WTC11 (cell line): ENCODE data around the gene PSMD1. TPM values are rescaled to one million over a fixed set of nuclear protein-coding genes. Genes with fewer than 3 reads are reported as not detected.

Experiments used
- ATAC-seq: fragments of 200-7000 bp; cut with Tn5 transposase; 2 replicates; pipeline ENCODE4 v1.10.0; 2021; ENCODE audit warnings: mild to moderate bottlenecking, moderate library complexity
- CTCF ChIA-PET: fragments of 300-600 bp; sonication (Branson Sonifier 250); formaldehyde crosslinking; loops from one replicate; lab custom pipeline; 2021; ENCODE audit warnings: antibody characterized with exemption; lab: Charles Lee
- POLR2A ChIA-PET: fragments of 350-600 bp; sonication (Branson Sonifier 250); formaldehyde crosslinking; loops from one replicate; lab custom pipeline; 2021; ENCODE audit warnings: antibody characterized with exemption; lab: Charles Lee
- DNase-seq: peaks from one replicate; pipeline ENCODE4 v3.0.0; 2021; ENCODE audit warnings: low spot score
- H3K27ac Mint-ChIP-seq: 2 replicates; pipeline ENCODE4 v1.8.0; 2021; ENCODE audit warnings: mixed read lengths
- H3K27me3 Mint-ChIP-seq: 2 replicates; pipeline ENCODE4 v1.8.0; 2021; ENCODE audit warnings: low read depth, mild to moderate bottlenecking, moderate library complexity, mixed read lengths
- H3K36me3 Mint-ChIP-seq: 2 replicates; pipeline ENCODE4 v1.8.0; 2021; ENCODE audit warnings: mixed read lengths
- H3K4me1 Mint-ChIP-seq: 2 replicates; pipeline ENCODE4 v1.8.0; 2022; ENCODE audit warnings: mixed read lengths
- H3K4me3 Mint-ChIP-seq: 2 replicates; pipeline ENCODE4 v1.8.0; 2021; ENCODE audit warnings: mild to moderate bottlenecking, moderate library complexity, mixed read lengths
- H3K9me3 Mint-ChIP-seq: 2 replicates; pipeline ENCODE4 v1.8.0; 2021; ENCODE audit warnings: mixed read lengths
- ETV6 ChIP-seq: sonication (generic); formaldehyde crosslinking; IDR thresholded peaks from 2 replicates; pipeline ENCODE4 v1.8.1; 2022; ENCODE audit warnings: mild to moderate bottlenecking, missing genetic modification reagents
- GABPB1 ChIP-seq: sonication (generic); formaldehyde crosslinking; IDR thresholded peaks from 2 replicates; pipeline ENCODE4 v1.8.1; 2023; ENCODE audit warnings: mild to moderate bottlenecking, missing genetic modification reagents
- IRF2 ChIP-seq: sonication (generic); formaldehyde crosslinking; IDR thresholded peaks from 2 replicates; pipeline ENCODE4 v1.8.0; 2022; ENCODE audit warnings: low read depth, missing genetic modification reagents, borderline replicate concordance
- MYBL2 ChIP-seq: sonication (generic); formaldehyde crosslinking; IDR thresholded peaks from 2 replicates; pipeline ENCODE4 v1.8.1; 2023; ENCODE audit warnings: mild to moderate bottlenecking, moderate library complexity, missing genetic modification reagents
- TCF7 ChIP-seq: sonication (generic); formaldehyde crosslinking; IDR thresholded peaks from 2 replicates; pipeline ENCODE4 v1.8.0; 2022; ENCODE audit warnings: mild to moderate bottlenecking, low read depth, missing genetic modification reagents, moderate library complexity
- TEAD4 ChIP-seq: sonication (generic); formaldehyde crosslinking; IDR thresholded peaks from 2 replicates; pipeline ENCODE4 v1.8.0; 2022; ENCODE audit warnings: mild to moderate bottlenecking, missing genetic modification reagents
- ZNF317 ChIP-seq: sonication (generic); formaldehyde crosslinking; IDR thresholded peaks from 2 replicates; pipeline ENCODE4 v1.8.1; 2023; ENCODE audit warnings: low read depth, mild to moderate bottlenecking, moderate library complexity, missing genetic modification reagents, borderline replicate concordance
- ZNF396 ChIP-seq: fragments of 250-450 bp; sonication (Bioruptor Pico); IDR thresholded peaks from 2 replicates; pipeline ENCODE4 v1.8.0; 2021; ENCODE audit warnings: mild to moderate bottlenecking, moderate library complexity, borderline replicate concordance
- total RNA-seq: library from RNA; stranded (reverse); gene quantifications from 3 replicates; pipeline ENCODE4 v1.2.3, GENCODE V29; 2021
- TF ChIP-seq, protein P1 (sequence below): sonication (generic); formaldehyde crosslinking; IDR thresholded peaks from 2 replicates; pipeline ENCODE4 v1.8.0; 2022; ENCODE audit warnings: mild to moderate bottlenecking, missing genetic modification reagents
- TF ChIP-seq, protein P2 (sequence below): sonication (generic); formaldehyde crosslinking; IDR thresholded peaks from 2 replicates; pipeline ENCODE4 v1.8.1; 2023; ENCODE audit warnings: mild to moderate bottlenecking, missing genetic modification reagents, borderline replicate concordance
- TF ChIP-seq, protein P3 (sequence below): fragments of 250-450 bp; sonication (Bioruptor Pico); IDR thresholded peaks from 2 replicates; pipeline ENCODE4 v1.8.0; 2021; ENCODE audit warnings: mild to moderate bottlenecking
- TF ChIP-seq, protein P4 (sequence below): sonication (generic); formaldehyde crosslinking; IDR thresholded peaks from 2 replicates; pipeline ENCODE4 v1.8.0; 2023; ENCODE audit warnings: mild to moderate bottlenecking, missing genetic modification reagents
- TF ChIP-seq, protein P5 (sequence below): sonication (generic); formaldehyde crosslinking; IDR thresholded peaks from 2 replicates; pipeline ENCODE4 v1.8.1; 2023; ENCODE audit warnings: mild to moderate bottlenecking, missing genetic modification reagents, moderate library complexity

PSMD1 gene
- total RNA-seq, 1 experiment from 2014 or later, result 163 TPM

GRCh38 chr2:231050018-231050901 is 6.4 kb upstream of the PSMD1 start:
- peaks cover 46% of the 10 kb centered on the region for H3K27me3 Mint-ChIP-seq
- no peak overlapping the region for H3K27ac Mint-ChIP-seq
- no peak for DNase-seq
- no peaks in the 10 kb centered on the region for H3K9me3 Mint-ChIP-seq
- no peak for ATAC-seq
- H3K4me1 Mint-ChIP-seq, result peaks cover 4% of the 10 kb centered on the region; the same call in 1 of the 2 replicates
- TF ChIP-seq ETV6 (CRISPR knock-in tag), result no peak
- TF ChIP-seq, protein P1, sequence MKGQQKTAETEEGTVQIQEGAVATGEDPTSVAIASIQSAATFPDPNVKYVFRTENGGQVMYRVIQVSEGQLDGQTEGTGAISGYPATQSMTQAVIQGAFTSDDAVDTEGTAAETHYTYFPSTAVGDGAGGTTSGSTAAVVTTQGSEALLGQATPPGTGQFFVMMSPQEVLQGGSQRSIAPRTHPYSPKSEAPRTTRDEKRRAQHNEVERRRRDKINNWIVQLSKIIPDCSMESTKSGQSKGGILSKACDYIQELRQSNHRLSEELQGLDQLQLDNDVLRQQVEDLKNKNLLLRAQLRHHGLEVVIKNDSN (CRISPR knock-in tag), result no peak
- TF ChIP-seq GABPB1 (CRISPR knock-in tag), result peak; percentile 80
- TF ChIP-seq, protein P2, sequence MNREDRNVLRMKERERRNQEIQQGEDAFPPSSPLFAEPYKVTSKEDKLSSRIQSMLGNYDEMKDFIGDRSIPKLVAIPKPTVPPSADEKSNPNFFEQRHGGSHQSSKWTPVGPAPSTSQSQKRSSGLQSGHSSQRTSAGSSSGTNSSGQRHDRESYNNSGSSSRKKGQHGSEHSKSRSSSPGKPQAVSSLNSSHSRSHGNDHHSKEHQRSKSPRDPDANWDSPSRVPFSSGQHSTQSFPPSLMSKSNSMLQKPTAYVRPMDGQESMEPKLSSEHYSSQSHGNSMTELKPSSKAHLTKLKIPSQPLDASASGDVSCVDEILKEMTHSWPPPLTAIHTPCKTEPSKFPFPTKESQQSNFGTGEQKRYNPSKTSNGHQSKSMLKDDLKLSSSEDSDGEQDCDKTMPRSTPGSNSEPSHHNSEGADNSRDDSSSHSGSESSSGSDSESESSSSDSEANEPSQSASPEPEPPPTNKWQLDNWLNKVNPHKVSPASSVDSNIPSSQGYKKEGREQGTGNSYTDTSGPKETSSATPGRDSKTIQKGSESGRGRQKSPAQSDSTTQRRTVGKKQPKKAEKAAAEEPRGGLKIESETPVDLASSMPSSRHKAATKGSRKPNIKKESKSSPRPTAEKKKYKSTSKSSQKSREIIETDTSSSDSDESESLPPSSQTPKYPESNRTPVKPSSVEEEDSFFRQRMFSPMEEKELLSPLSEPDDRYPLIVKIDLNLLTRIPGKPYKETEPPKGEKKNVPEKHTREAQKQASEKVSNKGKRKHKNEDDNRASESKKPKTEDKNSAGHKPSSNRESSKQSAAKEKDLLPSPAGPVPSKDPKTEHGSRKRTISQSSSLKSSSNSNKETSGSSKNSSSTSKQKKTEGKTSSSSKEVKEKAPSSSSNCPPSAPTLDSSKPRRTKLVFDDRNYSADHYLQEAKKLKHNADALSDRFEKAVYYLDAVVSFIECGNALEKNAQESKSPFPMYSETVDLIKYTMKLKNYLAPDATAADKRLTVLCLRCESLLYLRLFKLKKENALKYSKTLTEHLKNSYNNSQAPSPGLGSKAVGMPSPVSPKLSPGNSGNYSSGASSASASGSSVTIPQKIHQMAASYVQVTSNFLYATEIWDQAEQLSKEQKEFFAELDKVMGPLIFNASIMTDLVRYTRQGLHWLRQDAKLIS (CRISPR knock-in tag), result no peak
- ChIA-PET CTCF (interaction anchor here (0.6 to 1.0 kb wide), 2 partner anchors 50 to 137 kb away, joined by 3 read pairs; no protein-coding TSS in a partner anchor), POLR2A (interaction anchor here (0.6 kb wide), 1 partner anchor 44 kb away, joined by 8 read pairs; no protein-coding TSS in a partner anchor)
- H3K4me3 Mint-ChIP-seq, result no peak overlapping the region
- H3K36me3 Mint-ChIP-seq, result no peaks in the 10 kb centered on the region

GRCh38 chr2:231051116-231051515 is 5.6 kb upstream of the PSMD1 start:
- Mint-ChIP-seq H3K27me3 (peaks cover 46% of the 10 kb centered on the region), H3K36me3 (no peaks in the 10 kb centered on the region), H3K4me3 (no peak overlapping the region), H3K27ac (no peak overlapping the region), H3K4me1 (peaks cover 7% of the 10 kb centered on the region; the same call in 1 of the 2 replicates), H3K9me3 (no peaks in the 10 kb centered on the region)
- CTCF ChIA-PET, result interaction anchor here (1.0 kb wide), 1 partner anchor 51 kb away, joined by 3 read pairs; no protein-coding TSS in a partner anchor
- DNase-seq (no peak), ATAC-seq (no peak)
- TF ChIP-seq, protein P3, sequence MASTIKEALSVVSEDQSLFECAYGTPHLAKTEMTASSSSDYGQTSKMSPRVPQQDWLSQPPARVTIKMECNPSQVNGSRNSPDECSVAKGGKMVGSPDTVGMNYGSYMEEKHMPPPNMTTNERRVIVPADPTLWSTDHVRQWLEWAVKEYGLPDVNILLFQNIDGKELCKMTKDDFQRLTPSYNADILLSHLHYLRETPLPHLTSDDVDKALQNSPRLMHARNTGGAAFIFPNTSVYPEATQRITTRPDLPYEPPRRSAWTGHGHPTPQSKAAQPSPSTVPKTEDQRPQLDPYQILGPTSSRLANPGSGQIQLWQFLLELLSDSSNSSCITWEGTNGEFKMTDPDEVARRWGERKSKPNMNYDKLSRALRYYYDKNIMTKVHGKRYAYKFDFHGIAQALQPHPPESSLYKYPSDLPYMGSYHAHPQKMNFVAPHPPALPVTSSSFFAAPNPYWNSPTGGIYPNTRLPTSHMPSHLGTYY (CRISPR knock-in tag), result no peak
- TF ChIP-seq MYBL2 (CRISPR knock-in tag) (no peak), GABPB1 (CRISPR knock-in tag) (peak; percentile 25; the same call in 1 of the 2 replicates)
- POLR2A ChIA-PET, result interaction anchor here (0.6 kb wide), 1 partner anchor 45 kb away, joined by 8 read pairs; no protein-coding TSS in a partner anchor

DNA sequence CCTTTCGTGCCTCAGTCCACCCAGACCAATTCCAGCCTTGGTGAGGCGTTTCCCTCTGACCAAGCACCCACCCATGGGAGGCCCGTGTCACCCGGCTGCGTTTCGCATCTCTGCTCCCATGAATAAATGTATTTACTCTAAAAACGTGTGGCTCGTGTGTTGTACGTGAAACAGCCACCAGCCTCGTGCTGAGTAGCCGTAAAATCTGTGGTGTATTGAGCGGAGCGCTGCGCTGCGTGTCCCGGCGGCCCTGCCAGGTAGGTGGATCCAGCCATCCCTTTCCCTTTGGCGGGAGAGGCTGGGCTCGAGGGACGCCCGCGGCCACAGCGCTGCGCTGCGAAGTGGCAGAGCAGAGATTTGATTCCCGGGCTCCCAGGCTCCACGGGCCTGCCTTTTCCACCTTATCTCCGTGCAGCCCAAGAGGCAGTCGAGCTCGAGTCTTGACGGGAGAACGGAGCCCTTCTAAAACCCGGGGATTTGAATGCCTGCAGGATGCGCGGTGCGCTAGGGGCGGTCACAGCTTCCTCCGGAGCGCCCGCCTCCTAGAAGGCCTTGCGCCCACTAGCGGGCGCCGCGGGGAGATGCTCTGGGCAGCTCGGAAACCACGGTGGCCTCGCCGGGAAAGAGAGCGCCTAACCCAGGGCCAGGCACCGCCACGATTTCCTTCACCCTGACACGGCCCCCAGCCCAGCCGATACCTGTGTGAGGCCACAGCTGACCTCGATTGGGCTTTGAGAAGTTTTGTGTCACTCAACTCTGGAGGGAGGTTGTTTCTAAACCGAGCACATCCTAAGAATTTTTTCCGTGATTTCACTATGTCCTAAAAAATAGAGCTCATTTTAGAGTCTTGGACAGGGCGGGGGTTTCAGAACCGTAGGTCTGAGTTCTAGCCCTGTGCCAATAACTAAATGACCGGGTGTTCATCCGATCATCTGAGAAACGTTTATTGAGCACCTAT is 3.9 kb upstream of the PSMD1 start:
- Mint-ChIP-seq H3K4me3 (peak overlapping the region; percentile 76), H3K27ac (no peak overlapping the region), H3K36me3 (no peaks in the 10 kb centered on the region), H3K4me1 (peaks cover 11% of the 10 kb centered on the region), H3K9me3 (no peaks in the 10 kb centered on the region), H3K27me3 (peaks cover 46% of the 10 kb centered on the region)
- ATAC-seq, result peak; percentile 88
- ChIA-PET CTCF (interaction anchor here (0.6 to 2.0 kb wide), 52 partner anchors 9 to 424 kb away, joined by 3 to 51 read pairs (median 5); partner anchors contain the start of genes C2orf72, GPR55 and NCL), POLR2A (interaction anchor here (1.0 to 1.1 kb wide), 2 partner anchors 185 to 205 kb away, joined by 3 read pairs; no protein-coding TSS in a partner anchor)
- DNase-seq, result peak; percentile 90
- TF ChIP-seq TEAD4 (no peak), TCF7 (CRISPR knock-in tag) (no peak), ZNF396 (CRISPR knock-in tag) (no peak), IRF2 (CRISPR knock-in tag) (no peak), ZNF317 (CRISPR knock-in tag) (no peak)
- TF ChIP-seq, protein P1 (CRISPR knock-in tag), result peak; percentile 60
- TF ChIP-seq, protein P4, sequence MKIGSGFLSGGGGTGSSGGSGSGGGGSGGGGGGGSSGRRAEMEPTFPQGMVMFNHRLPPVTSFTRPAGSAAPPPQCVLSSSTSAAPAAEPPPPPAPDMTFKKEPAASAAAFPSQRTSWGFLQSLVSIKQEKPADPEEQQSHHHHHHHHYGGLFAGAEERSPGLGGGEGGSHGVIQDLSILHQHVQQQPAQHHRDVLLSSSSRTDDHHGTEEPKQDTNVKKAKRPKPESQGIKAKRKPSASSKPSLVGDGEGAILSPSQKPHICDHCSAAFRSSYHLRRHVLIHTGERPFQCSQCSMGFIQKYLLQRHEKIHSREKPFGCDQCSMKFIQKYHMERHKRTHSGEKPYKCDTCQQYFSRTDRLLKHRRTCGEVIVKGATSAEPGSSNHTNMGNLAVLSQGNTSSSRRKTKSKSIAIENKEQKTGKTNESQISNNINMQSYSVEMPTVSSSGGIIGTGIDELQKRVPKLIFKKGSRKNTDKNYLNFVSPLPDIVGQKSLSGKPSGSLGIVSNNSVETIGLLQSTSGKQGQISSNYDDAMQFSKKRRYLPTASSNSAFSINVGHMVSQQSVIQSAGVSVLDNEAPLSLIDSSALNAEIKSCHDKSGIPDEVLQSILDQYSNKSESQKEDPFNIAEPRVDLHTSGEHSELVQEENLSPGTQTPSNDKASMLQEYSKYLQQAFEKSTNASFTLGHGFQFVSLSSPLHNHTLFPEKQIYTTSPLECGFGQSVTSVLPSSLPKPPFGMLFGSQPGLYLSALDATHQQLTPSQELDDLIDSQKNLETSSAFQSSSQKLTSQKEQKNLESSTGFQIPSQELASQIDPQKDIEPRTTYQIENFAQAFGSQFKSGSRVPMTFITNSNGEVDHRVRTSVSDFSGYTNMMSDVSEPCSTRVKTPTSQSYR, result 0 out of 2 replicates have a peak, but pooled peaks have one; percentile 40
- TF ChIP-seq, protein P5, sequence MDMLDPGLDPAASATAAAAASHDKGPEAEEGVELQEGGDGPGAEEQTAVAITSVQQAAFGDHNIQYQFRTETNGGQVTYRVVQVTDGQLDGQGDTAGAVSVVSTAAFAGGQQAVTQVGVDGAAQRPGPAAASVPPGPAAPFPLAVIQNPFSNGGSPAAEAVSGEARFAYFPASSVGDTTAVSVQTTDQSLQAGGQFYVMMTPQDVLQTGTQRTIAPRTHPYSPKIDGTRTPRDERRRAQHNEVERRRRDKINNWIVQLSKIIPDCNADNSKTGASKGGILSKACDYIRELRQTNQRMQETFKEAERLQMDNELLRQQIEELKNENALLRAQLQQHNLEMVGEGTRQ (CRISPR knock-in tag), result peak; percentile 27; the same call in 1 of the 2 replicates
